Stimulated activated CD8-positive, alpha-beta memory T cell treated with anti-CD3 and anti-CD28 coated beads, Interleukin-12 subunit alpha, Interleukin-12 subunit beta, amount 100 ng/mL, for 1 hour (primary cell): ENCODE results near the gene MBLAC2.

Source experiments
- DNase-seq: peaks from one replicate; pipeline ENCODE4 v3.0.0-alpha.2; 2020; ENCODE audit warnings: low read depth

Gene MBLAC2

DNA sequence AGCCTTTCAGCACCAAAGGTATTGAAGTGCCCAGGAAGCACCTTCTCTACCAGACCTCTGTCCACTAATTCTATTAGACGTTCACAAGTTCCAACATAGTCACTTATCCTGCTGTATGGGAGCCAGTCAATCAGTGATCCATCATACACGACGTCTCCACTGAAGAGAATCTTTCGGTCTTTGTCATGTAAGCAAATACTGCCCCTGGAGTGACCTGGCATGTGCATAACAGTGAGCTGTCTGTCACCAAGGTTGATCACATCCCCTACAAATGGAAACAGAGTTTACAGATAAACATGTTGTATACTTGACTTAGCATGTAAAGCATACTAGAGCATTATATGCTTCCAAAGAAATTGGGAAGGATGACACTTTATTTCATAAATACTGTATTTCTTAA is 13.3 kb downstream of the MBLAC2 start:
- no peak for DNase-seq

- DNase-seq = no peak
These were observed 27.6 kb downstream of the MBLAC2 start for GRCh38 chr5:90446961-90447360.

GRCh38 chr5:90440644-90441043 is 33.9 kb downstream of the MBLAC2 start:
- no peak for DNase-seq

DNA sequence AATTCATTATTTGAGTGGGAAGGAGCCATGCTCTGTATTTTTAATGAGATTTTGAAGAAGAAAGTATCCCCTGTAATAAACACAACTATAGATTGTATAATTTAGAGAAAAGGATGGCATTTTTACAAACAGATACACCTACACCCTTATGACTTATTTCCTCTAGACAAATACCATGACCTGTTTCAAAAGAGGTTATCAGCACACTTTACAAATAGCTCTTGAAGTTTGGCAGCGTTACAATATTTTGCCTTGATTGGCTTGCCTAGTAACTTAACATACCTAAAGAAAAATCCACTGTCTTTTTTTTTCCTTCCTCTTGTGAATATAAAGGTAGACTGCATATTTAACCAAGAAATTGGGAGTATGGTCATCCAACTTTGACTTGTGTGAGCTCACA is 36.5 kb downstream of the MBLAC2 start:
- no peak for DNase-seq

- no peak for DNase-seq
These were observed 36.9 kb downstream of the MBLAC2 start for GRCh38 chr5:90437663-90438062.

- DNase-seq = peak; percentile 17
These were observed 40.4 kb downstream of the MBLAC2 start for GRCh38 chr5:90434116-90434714.

- DNase-seq = no peak
These were observed 50.3 kb downstream of the MBLAC2 start for GRCh38 chr5:90424245-90424644.

DNA sequence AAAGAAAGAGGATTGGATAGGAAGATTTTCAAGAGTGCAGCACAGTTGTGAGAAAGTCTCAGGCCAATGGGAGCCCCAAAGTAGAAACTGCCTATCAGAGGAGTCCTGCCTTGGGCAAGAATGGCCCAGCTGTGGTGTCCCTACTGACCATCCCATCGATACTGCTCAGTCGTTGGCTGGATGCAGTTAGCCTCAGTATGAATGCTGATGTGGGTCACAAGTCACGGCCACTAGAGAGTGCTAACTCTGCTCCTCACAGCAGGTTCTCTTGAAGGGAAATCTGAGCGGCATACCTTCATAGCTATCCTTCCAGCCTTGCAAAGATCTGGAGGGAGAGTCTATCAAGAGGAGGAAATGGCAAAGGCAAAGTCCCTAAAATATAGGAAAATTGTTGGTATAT is 53.4 kb downstream of the MBLAC2 start:
- DNase-seq = no peak

DNA sequence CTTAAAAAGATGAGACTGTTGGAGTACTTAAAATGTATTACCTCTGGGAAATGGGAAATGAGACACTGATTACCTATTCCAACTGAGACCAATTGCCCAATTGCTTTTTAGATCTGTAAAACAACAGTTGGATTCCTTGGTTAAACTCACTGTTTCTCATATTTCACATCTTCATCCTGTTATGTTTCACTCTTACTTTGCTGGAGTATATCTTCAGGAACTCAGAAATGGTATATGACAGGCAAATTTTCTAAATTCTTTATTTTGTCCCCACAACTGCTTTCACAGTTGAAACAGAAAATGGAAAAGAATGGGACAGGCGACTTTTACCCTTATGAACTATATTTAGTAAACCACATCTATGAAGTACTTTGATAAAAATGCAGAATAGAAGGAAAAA is 56.4 kb downstream of the MBLAC2 start:
- no peak for DNase-seq

- DNase-seq = no peak
These were observed 64.3 kb downstream of the MBLAC2 start for GRCh38 chr5:90410178-90410762.

DNA sequence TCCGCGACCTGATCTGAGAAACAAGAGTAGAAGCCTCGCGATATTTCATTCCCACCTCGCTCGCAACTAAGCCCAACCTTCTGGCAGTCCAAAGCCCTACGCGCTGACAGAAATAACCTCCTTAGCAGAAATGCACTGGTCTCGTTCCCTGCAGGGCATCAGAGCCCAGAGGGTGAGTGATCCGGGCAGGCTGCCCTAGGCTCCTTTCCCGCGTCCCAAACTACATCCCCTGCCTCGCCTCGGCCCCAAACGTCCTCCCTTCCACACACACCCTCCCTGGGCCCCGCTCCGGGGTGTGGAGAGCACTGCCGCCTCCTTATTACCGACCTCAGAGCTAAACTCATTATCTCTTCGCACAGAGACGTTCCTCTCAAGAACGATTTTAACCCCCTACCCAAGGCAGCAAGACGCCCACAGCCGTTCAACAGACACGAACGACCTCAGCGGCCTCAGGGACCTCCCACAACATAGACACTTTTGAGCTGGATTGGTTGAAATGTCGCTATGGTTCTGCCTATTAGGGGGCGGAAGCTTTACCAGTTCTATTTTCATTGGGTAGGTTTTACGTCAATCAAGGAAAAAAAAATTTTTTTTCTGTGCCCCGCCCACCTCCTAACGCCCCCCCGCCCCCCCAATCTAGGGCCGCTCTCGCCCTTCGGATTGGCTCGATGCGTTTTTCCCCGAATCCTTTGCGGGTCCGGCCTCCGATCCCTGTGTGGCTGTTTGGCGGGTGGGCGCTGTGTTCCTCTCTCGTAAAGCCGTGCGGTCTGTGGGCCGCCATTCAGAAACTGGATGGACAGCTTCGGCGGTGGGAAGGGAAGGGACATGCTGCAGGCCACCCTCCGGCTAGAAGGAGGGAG is 65.0 kb downstream of the MBLAC2 start, which contains the start of gene CETN3:
Gene CETN3 (minus strand): TSS at position 439 of the 860 bp plus-strand sequence. CDS start 95 bp downstream, at position 344.
- peak; percentile 81 for DNase-seq

DNA sequence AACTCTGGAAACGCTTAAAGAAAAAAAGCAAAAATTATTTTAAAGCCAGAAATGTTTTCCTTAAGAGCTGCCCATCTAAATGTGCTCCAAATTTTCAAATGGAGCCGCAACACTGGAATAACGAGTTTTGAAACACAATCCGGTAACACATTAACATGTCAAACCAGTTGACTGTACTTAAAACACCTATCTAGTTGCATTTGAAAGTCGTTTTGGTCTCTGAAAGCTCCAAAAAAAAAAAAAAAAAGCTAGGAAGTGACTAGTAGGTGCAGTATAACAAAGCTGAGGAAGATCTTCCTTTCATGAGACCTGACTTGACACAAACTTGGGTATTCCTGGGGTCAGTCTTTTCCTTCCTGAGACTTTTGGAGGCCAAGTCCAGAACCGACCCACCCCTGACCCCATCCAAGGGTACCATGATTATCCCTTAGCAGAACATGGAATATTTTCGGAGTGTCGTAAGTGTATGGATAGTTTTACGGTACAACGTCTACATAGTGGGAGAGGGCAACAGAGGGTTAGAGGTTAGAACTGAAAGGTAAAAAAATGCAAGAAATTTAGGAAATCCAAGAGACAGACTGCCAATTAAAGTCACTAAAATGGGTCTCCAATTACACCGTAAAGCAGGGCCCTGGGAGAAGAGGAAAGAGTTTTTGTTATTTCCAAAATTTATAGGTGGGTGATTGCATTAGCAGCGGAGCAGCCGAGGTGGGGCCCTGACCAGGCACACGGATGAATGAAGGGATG is 65.8 kb downstream of the MBLAC2 start:
- no peak for DNase-seq
